ENCODE data around the gene SMOC1. TPM values are rescaled to one million over a fixed set of nuclear protein-coding genes. Genes with fewer than 3 reads are reported as not detected.

The SMOC1 gene
- total and polyA plus RNA-seq, 2 of the 8 experiments (the other 6 are each of a cell fraction or from before 2014, with no cell fraction given) = 1.6 to 2.4 TPM

DNA sequence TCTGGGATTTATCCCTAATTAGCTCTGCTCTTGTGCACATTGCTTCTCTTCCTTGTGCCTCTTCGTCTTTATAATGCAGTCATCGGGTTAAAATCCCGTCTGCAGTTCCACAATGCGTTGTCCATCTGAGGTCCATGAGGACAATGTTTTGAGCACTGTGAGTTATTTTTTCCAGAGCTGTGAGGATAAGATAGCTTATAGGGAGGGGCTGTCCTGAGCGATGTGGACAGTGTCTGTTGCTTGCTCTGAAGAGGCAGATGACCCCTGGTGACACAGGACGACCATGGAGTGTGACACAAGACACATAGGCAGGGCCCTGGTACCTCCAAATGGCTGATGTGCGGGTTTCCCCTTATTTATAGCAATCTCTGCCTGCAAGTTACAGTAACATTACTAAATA, 132.5 kb downstream of the SMOC1 start:
- H2BK15ac ChIP-seq (ENCODE audit: low read length) = no peak overlapping the region
- H3K23ac ChIP-seq (ENCODE audit: insufficient read length) = no peak overlapping the region
- no peak overlapping the region for H3K4me2 ChIP-seq (ENCODE audit: insufficient read depth in 1 of 2, low read depth in 2 of 2, low read length in 2 of 2)
- no peaks in the 10 kb centered on the region for H3K9me3 ChIP-seq (ENCODE audit: insufficient read depth in 2 of 2, low read depth in 1 of 2, low read length in 1 of 2)
- no peak overlapping the region for H3K9ac ChIP-seq (replicated peaks in 1 of 4; ENCODE audit: extremely low read depth in 1 of 4, low read depth in 3 of 4, low read length in 3 of 4)
- no peaks in the 10 kb centered on the region for H3K23me2 ChIP-seq (ENCODE audit: low read depth, low read length)
- no peak overlapping the region for H2BK120ac ChIP-seq (replicated peaks; ENCODE audit: low read depth, low read length)
- no peak overlapping the region for H4K8ac ChIP-seq (ENCODE audit: extremely low read depth, insufficient read depth, low read length)
- H4K20me1 ChIP-seq (replicated peaks in 1 of 2; ENCODE audit: control insufficient read depth in 1 of 2, insufficient read depth in 2 of 2, low read length in 2 of 2) = no peaks in the 10 kb centered on the region
- no peak overlapping the region for H3K27ac ChIP-seq (ENCODE audit: low read depth, low read length)
- no peak overlapping the region for H4K91ac ChIP-seq (replicated peaks; ENCODE audit: insufficient read length, low read length)
- H3K79me1 ChIP-seq (ENCODE audit: low read depth, low read length) = no peaks in the 10 kb centered on the region
- DNase-seq (ENCODE audit: low read depth in 1 of 2, low spot score in 2 of 2) (no peak), FAIRE-seq (no peak)
- WGBS, 2 experiments (ENCODE audit: extremely low coverage in 1 of 2, insufficient coverage in 1 of 2, insufficient read length in 1 of 2, insufficient replicate concordance in 2 of 2, low coverage in 1 of 2, low lambda C conversion rate in 2 of 2, missing lambda C conversion rate in 1 of 2) = 87% methylated on average over 7 of the region's 7 CpGs; no CpG with 5 or more reads in 1 of the 2 experiments
- TF ChIP-seq ZNF274 (IDR thresholded peaks at IDR 0.05; ENCODE audit: borderline replicate concordance, extremely low read depth, low read length) = no peak
- TF ChIP-seq EZH2 (IDR thresholded peaks at IDR 0.05; ENCODE audit: low read depth, low read length, severe bottlenecking) = no peak
- TF ChIP-seq KDM5A (IDR thresholded peaks at IDR 0.05; ENCODE audit: low read length) = no peak
- TF ChIP-seq CTBP2 (IDR thresholded peaks at IDR 0.05; ENCODE audit: borderline replicate concordance, insufficient read depth, insufficient read length, low read length) = no peak
- TF ChIP-seq JUN (IDR thresholded peaks at IDR 0.05; ENCODE audit: low read depth, low read length) = no peak
- no peak for TF ChIP-seq SP1 (IDR thresholded peaks at IDR 0.05; ENCODE audit: low read depth, low read length)
- TF ChIP-seq JUND (IDR thresholded peaks at IDR 0.05; ENCODE audit: low read length) = no peak
- TF ChIP-seq YY1 (IDR thresholded peaks at IDR 0.05; ENCODE audit: low read depth, low read length) = no peak
- no peak for TF ChIP-seq RFX5 (IDR thresholded peaks at IDR 0.05; ENCODE audit: borderline replicate concordance, low read depth, low read length)
- no peak for TF ChIP-seq BACH1 (IDR thresholded peaks at IDR 0.05; ENCODE audit: low read length)
- no peak for TF ChIP-seq ASH2L (IDR thresholded peaks at IDR 0.05; ENCODE audit: low read length)
- TF ChIP-seq MAFK (IDR thresholded peaks at IDR 0.05; ENCODE audit: low read depth, low read length) = no peak
- ChIA-PET CTCF (ENCODE audit: partially characterized antibody) (interaction anchor here (0.8 to 5.4 kb wide), 21 partner anchors 10 to 279 kb away, joined by 3 to 45 read pairs (median 5); partner anchors contain the start of gene SMOC1), POLR2A (ENCODE audit: partially characterized antibody) (interaction anchor here (1.1 kb wide), 1 partner anchor 24 kb away, joined by 3 read pairs; no protein-coding TSS in a partner anchor)
- H2BK20ac ChIP-seq (ENCODE audit: low read length) = no peak overlapping the region
- no peak overlapping the region for H4K5ac ChIP-seq (ENCODE audit: insufficient read length, low read depth, low read length)
- H3K56ac ChIP-seq (replicated peaks; ENCODE audit: insufficient read length, low read depth, low read length) = no peak overlapping the region
- H2BK5ac ChIP-seq (ENCODE audit: low read depth, low read length) = no peak overlapping the region
- no peaks in the 10 kb centered on the region for H3K27me3 ChIP-seq (replicated peaks in 1 of 4; ENCODE audit: control insufficient read depth in 3 of 4, extremely low read depth in 1 of 4, insufficient read depth in 3 of 4, low read length in 3 of 4)
- H2AK5ac ChIP-seq (ENCODE audit: low read depth, low read length) = no peak overlapping the region
- no peak overlapping the region for H2AFZ ChIP-seq (ENCODE audit: low read length)
- no peaks in the 10 kb centered on the region for H3K79me2 ChIP-seq (ENCODE audit: control insufficient read depth in 1 of 2, insufficient read depth in 2 of 2, low read length in 2 of 2)
- no peak overlapping the region for H3K4me3 ChIP-seq (ENCODE audit: extremely low read depth in 1 of 4, insufficient read depth in 2 of 4, low read depth in 3 of 4, low read length in 4 of 4)
- H3K18ac ChIP-seq (ENCODE audit: extremely low read depth, low read length) = no peak overlapping the region
- H3K4ac ChIP-seq (replicated peaks; ENCODE audit: insufficient read length, low read depth, low read length) = no peak overlapping the region
- H3K36me3 ChIP-seq (ENCODE audit: control insufficient read depth in 2 of 4, insufficient read depth in 4 of 4, low read length in 3 of 4) = no peaks in the 10 kb centered on the region
- H3K14ac ChIP-seq (ENCODE audit: insufficient read length) = no peak overlapping the region
- H2BK12ac ChIP-seq (ENCODE audit: low read depth, low read length) = no peak overlapping the region
- H3K4me1 ChIP-seq (replicated peaks in 1 of 4; ENCODE audit: control insufficient read depth in 3 of 4, insufficient read depth in 4 of 4, low read length in 3 of 4) = peaks cover 0 to 11% (median 5%) of the 10 kb centered on the region in 4 experiments; a peak in 3 of 7 replicates

Measured in H1 (cell line).